OCI-LY1 (cell line): ENCODE data around the gene ASB16.

Experiments
- H2AFZ ChIP-seq: fragments of 200-600 bp; sonication (generic), shearing (Covaris generic); 2 replicates; pipeline ENCODE4 v1.6.0; 2014; ENCODE audit warnings: antibody characterized with exemption, mild to moderate bottlenecking, low read length
- H3F3A ChIP-seq: fragments of 200-600 bp; sonication (generic), shearing (Covaris generic); 2 replicates; pipeline ENCODE4 v1.6.0; 2014; ENCODE audit warnings: mild to moderate bottlenecking, antibody characterized with exemption, low read length, moderate library complexity; ENCODE audit not compliant: insufficient read depth
- H3K27ac ChIP-seq: fragments of 200-600 bp; sonication (generic); 2 replicates; pipeline ENCODE4 v1.5.1; 2014; ENCODE audit warnings: low read length, mixed run types, mild to moderate bottlenecking, low read depth; ENCODE audit not compliant: poor library complexity, severe bottlenecking
- H3K27me3 ChIP-seq: fragments of 200-600 bp; sonication (generic); 2 replicates; pipeline ENCODE4 v1.6.0; 2014; ENCODE audit warnings: antibody characterized with exemption, mild to moderate bottlenecking, low read length, moderate library complexity; ENCODE audit not compliant: insufficient read depth
- H3K36me3 ChIP-seq: fragments of 200-600 bp; sonication (generic); 2 replicates; pipeline ENCODE4 v1.6.1; 2014; ENCODE audit warnings: mild to moderate bottlenecking, antibody characterized with exemption, low read length, moderate library complexity, mixed read lengths; ENCODE audit not compliant: insufficient read depth
- H3K4me1 ChIP-seq: fragments of 200-600 bp; sonication (generic); 2 replicates; pipeline ENCODE4 v1.5.1; 2014; ENCODE audit warnings: mild to moderate bottlenecking, low read length, moderate library complexity; ENCODE audit not compliant: insufficient read depth, severe bottlenecking
- H3K4me2 ChIP-seq: fragments of 200-600 bp; sonication (generic), shearing (Covaris generic); 2 replicates; pipeline ENCODE4 v1.6.1; 2014; ENCODE audit warnings: low read length
- H3K4me3 ChIP-seq: fragments of 200-600 bp; sonication (generic); 2 replicates; pipeline ENCODE4 v1.5.1; 2014; ENCODE audit warnings: low read length, low read depth, mild to moderate bottlenecking, mixed read lengths; ENCODE audit not compliant: poor library complexity, severe bottlenecking
- H3K79me2 ChIP-seq: fragments of 200-600 bp; shearing (Covaris generic); 2 replicates; pipeline ENCODE4 v1.6.1; 2016; ENCODE audit warnings: mixed run types, low read length, mixed read lengths; ENCODE audit not compliant: insufficient read depth
- H3K9ac ChIP-seq: fragments of 200-600 bp; sonication (generic), shearing (Covaris generic); 2 replicates; pipeline ENCODE4 v1.6.1; 2014; ENCODE audit warnings: mild to moderate bottlenecking, low read length, mixed read lengths
- H3K9me2 ChIP-seq: fragments of 200-600 bp; sonication (generic), shearing (Covaris generic); 2 replicates; pipeline ENCODE4 v1.6.1; 2014; ENCODE audit warnings: low read depth, mild to moderate bottlenecking, low read length, mixed read lengths
- H3K9me3 ChIP-seq: fragments of 200-600 bp; shearing (Covaris generic); 2 replicates; pipeline ENCODE4 v1.6.1; 2014; ENCODE audit warnings: low read length, mixed read lengths
- H4K20me1 ChIP-seq: fragments of 200-600 bp; sonication (generic), shearing (Covaris generic); 2 replicates; pipeline ENCODE4 v1.6.0; 2016; ENCODE audit warnings: mild to moderate bottlenecking, low read length; ENCODE audit not compliant: insufficient read depth
- EZH2 ChIP-seq: fragments of 200-600 bp; sonication (generic), shearing (Covaris generic); IDR thresholded peaks from 2 replicates; pipeline ENCODE4 v1.8.0; 2017; ENCODE audit warnings: borderline replicate concordance, mixed run types, mild to moderate bottlenecking, antibody characterized with exemption, low read length, moderate library complexity, mixed read lengths
- TF ChIP-seq, protein P1 (sequence below): fragments of 200-600 bp; sonication (generic), shearing (Covaris generic); IDR thresholded peaks from 2 replicates; pipeline ENCODE4 v1.5.1; 2017; ENCODE audit warnings: mild to moderate bottlenecking, antibody characterized with exemption, low read length, moderate library complexity, mixed read lengths

Gene ASB16

DNA sequence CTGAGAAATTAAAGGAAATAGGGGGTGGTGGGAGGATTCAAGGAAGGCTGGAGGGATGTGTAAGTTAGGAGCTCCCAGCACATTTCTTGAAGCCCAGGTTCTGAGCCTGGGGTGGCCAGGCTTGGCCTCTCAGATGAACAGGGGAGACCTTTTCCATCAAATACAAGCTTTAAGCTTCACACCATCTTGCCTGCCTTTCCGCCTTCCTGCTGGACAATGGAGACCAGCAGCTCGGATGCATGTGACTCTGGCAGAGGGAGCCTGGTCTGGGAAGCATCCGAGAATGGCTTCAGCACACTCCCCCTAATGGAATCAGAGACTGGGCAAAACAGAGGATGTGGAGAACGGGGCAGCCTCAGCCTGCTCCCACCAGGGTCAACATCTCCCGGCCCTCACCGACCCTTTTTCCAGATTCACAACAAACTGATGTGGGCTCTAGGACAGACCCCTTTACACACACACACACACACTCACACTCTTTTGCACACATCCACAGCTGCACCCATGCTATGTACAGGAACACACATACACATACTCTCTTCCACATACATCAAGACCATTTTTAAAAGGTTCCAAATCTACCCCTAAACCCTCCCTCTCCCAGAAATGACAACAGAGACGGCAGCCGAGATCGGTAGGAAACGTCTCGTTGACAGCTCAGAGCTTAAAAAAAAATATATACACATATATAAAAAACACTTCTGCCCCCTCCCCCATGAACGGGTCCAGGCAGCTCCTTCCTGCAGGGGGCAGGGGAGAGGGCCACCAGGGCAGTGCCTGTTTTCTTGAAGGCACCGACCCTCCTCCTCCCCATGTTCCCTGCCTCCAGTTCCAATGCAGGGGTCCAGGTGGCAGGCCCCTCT is 35.7 kb downstream of the ASB16 start:
- H3K9me3 ChIP-seq: no peaks in the 10 kb centered on the region
- peaks cover 23% of the 10 kb centered on the region for H3K4me1 ChIP-seq
- no peak overlapping the region for H3K27ac ChIP-seq
- H3K27me3 ChIP-seq: no peaks in the 10 kb centered on the region
- no peaks in the 10 kb centered on the region for H4K20me1 ChIP-seq
- no peak overlapping the region for H3K9ac ChIP-seq
- no peak overlapping the region for H3K4me3 ChIP-seq
- no peak overlapping the region for H3K4me2 ChIP-seq
- H3K36me3 ChIP-seq: peaks cover 41% of the 10 kb centered on the region
- no peaks in the 10 kb centered on the region for H3K9me2 ChIP-seq
- H3F3A ChIP-seq: no peaks in the 10 kb centered on the region; the same call in 1 of the 2 replicates
- no peaks in the 10 kb centered on the region for H3K79me2 ChIP-seq
- no peak overlapping the region for H2AFZ ChIP-seq
- TF ChIP-seq, protein P1, sequence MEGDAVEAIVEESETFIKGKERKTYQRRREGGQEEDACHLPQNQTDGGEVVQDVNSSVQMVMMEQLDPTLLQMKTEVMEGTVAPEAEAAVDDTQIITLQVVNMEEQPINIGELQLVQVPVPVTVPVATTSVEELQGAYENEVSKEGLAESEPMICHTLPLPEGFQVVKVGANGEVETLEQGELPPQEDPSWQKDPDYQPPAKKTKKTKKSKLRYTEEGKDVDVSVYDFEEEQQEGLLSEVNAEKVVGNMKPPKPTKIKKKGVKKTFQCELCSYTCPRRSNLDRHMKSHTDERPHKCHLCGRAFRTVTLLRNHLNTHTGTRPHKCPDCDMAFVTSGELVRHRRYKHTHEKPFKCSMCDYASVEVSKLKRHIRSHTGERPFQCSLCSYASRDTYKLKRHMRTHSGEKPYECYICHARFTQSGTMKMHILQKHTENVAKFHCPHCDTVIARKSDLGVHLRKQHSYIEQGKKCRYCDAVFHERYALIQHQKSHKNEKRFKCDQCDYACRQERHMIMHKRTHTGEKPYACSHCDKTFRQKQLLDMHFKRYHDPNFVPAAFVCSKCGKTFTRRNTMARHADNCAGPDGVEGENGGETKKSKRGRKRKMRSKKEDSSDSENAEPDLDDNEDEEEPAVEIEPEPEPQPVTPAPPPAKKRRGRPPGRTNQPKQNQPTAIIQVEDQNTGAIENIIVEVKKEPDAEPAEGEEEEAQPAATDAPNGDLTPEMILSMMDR: no peak

DNA sequence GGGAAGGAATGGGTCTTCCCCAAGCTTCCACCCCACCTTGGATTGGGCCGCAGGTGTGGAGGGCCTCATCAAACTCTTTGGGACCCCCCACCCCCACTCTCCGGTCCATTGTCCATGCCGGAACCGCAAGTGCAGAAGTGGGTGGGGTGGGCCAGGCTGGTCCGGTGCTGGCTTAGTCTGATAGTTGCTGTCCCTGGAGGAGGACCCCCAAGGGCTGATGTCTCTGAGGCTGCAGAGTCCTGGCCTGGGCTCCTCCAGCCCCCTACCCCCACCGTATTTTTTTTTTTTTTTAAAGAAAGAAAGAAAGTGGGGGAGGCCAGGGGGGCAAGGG is 36.3 kb downstream of the ASB16 start:
- Histone ChIP-seq H3K79me2 (no peaks in the 10 kb centered on the region), H3K4me1 (peaks cover 28% of the 10 kb centered on the region), H3K27ac (no peak overlapping the region), H2AFZ (no peak overlapping the region), H4K20me1 (no peaks in the 10 kb centered on the region), H3K36me3 (peaks cover 46% of the 10 kb centered on the region), H3K4me3 (no peak overlapping the region), H3K27me3 (no peaks in the 10 kb centered on the region), H3F3A (no peaks in the 10 kb centered on the region; the same call in 1 of the 2 replicates), H3K4me2 (no peak overlapping the region), H3K9me2 (no peaks in the 10 kb centered on the region), H3K9me3 (no peaks in the 10 kb centered on the region), H3K9ac (no peak overlapping the region)
- TF ChIP-seq, protein P1: no peak
- no peak for TF ChIP-seq EZH2

- H3K36me3 ChIP-seq: peaks cover 47% of the 10 kb centered on the region
- no peaks in the 10 kb centered on the region for H4K20me1 ChIP-seq
- no peak overlapping the region for H3K27ac ChIP-seq
- H3K4me3 ChIP-seq: no peak overlapping the region
- H3K4me1 ChIP-seq: peaks cover 33% of the 10 kb centered on the region
- no peaks in the 10 kb centered on the region for H3K27me3 ChIP-seq
- no peaks in the 10 kb centered on the region for H3K9me2 ChIP-seq
- no peak overlapping the region for H2AFZ ChIP-seq
- no peak overlapping the region for H3K9ac ChIP-seq
- H3K4me2 ChIP-seq: no peak overlapping the region
- TF ChIP-seq EZH2: no peak
- TF ChIP-seq, protein P1: no peak
- H3K79me2 ChIP-seq: no peaks in the 10 kb centered on the region
- H3F3A ChIP-seq: no peaks in the 10 kb centered on the region; the same call in 1 of the 2 replicates
- no peaks in the 10 kb centered on the region for H3K9me3 ChIP-seq
These were observed 36.8 kb downstream of the ASB16 start for GRCh38 chr17:44207319-44207718.
